DMS53 treated with DMSO at 0.1 percent for 48 hours (cell line): Measurements from ENCODE around the gene HUS1.
"Not testable (repeated sequence)": the region's sequence is repeated elsewhere in the genome, so short reads cannot be mapped to it uniquely, and the experiment has no call there.

Experiments
- DNase-seq: peaks from one replicate; lab custom pipeline; 2025; ENCODE audit not compliant: unreplicated experiment; lab: John Stamatoyannopoulos, UW

The HUS1 gene

GRCh38 chr7:47931005-47932004, 48.1 kb downstream of the HUS1 start:
- no peak for DNase-seq

DNA sequence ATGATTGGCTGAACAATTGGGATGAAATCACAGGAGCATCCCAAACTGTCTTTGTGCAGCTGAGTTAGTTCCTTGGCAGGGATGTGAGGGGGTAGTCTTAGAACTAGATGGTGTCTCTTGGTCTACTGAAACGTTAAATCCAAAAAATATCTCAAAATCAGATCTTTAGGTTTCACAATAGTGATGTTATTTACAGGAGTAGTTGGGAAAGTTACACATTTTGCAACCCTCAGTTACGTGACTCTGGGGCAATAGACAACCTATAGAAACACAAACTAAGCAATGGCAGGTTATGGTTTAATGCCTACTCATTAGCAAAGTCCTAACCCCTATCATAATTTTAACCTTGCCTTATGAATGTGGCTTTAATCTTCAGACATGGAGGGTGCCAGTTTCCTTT, 55.1 kb downstream of the HUS1 start:
- no peak for DNase-seq

DNA sequence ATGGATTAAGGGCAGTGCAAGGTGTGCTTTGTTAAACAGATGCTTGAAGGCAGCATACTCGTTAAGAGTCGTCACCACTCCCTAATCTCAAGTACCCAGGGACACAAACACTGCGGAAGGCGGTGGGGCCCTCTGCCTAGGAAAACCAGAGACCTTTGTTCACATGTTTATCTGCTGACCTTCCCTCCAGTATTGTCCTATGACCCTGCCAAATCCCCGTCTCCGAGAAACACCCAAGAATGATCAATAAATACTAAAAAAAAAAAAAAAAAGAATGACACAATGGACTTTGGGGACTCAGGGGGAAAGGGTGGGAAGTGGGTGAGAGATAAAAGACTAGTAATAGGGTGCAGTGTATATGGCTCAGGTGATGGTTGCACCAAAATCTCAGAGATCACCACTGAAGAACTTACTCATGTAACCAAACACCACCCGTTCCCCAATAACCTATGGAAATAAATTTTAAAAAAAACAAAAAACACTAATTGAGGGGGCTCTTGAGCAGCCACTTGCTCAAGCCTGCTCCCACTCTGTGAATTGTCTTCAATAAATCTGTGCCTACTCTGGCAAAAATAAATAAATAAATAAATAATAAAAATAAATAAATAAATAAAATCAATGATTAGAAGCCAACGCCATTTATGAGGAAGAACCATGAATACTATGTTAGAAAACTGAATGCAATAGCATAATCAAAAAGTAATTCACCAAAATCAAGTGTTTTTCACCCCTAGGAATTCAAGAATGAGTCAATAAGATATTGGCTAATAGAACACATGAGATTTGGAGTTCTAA, 56.1 kb downstream of the HUS1 start:
- DNase-seq = not testable (repeated sequence)

- DNase-seq = not testable (repeated sequence)
Observed at GRCh38 chr7:47916514-47916913, 62.9 kb downstream of the HUS1 start.

DNA sequence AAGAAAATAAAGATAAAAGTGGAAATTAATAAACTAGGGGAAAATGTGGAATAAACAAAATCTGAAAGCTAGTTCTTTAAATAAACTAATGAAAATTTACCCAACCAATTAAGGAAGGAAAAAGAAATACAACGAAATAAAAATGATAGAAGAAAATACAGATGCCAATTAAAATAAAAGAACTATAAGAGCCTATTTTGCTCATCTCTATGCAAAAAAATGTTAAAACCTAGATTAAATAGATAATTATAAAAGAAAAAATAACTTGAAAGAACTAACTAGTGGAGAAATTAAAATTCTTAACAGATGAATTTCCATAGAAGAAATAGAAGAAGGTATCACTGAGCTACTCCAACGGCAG, 63.8 kb downstream of the HUS1 start:
- no peak for DNase-seq

GRCh38 chr7:47914717-47915615, 64.4 kb downstream of the HUS1 start:
- no peak for DNase-seq
